Progenitor cell of endocrine pancreas (in vitro differentiated cells): ENCODE results near the gene RFX2. TPM values are rescaled to one million over a fixed set of nuclear protein-coding genes. Genes with fewer than 3 reads are reported as not detected.

Source experiments
- DNase-seq: peaks from one replicate; pipeline ENCODE4 v3.0.0; 2021; ENCODE audit warnings: low spot score; ENCODE audit not compliant: unreplicated experiment
- H3K27ac Mint-ChIP-seq: 2 replicates; pipeline ENCODE4 v1.8.0; 2021; ENCODE audit warnings: mild to moderate bottlenecking, moderate library complexity, mixed read lengths
- H3K27me3 Mint-ChIP-seq: 2 replicates; pipeline ENCODE4 v1.8.0; 2021; ENCODE audit warnings: mixed read lengths
- H3K36me3 Mint-ChIP-seq: 2 replicates; pipeline ENCODE4 v1.8.0; 2022; ENCODE audit warnings: mixed read lengths; ENCODE audit not compliant: insufficient read depth
- H3K4me1 Mint-ChIP-seq: 2 replicates; pipeline ENCODE4 v1.8.0; 2021; ENCODE audit warnings: low read depth, mixed read lengths
- H3K4me3 Mint-ChIP-seq: 2 replicates; pipeline ENCODE4 v1.8.0; 2021; ENCODE audit warnings: low read depth, mild to moderate bottlenecking, moderate library complexity, mixed read lengths
- H3K9me3 Mint-ChIP-seq: 2 replicates; pipeline ENCODE4 v1.8.0; 2021; ENCODE audit warnings: low read depth, mixed read lengths
- total RNA-seq: library from RNA; stranded (reverse); gene quantifications from 2 replicates; pipeline ENCODE4 v1.2.1, GENCODE V29; 2021
- TF ChIP-seq, protein P1 (sequence below): fragments of 200-600 bp; sonication (generic); IDR thresholded peaks from one replicate; pipeline ENCODE4 v1.5.0; 2021; ENCODE audit warnings: antibody characterized with exemption, mild to moderate bottlenecking; ENCODE audit not compliant: unreplicated experiment

Gene RFX2
- total RNA-seq, 1 donor from 2014 or later: 24.2 TPM

- no peak for DNase-seq
- TF ChIP-seq, protein P1, sequence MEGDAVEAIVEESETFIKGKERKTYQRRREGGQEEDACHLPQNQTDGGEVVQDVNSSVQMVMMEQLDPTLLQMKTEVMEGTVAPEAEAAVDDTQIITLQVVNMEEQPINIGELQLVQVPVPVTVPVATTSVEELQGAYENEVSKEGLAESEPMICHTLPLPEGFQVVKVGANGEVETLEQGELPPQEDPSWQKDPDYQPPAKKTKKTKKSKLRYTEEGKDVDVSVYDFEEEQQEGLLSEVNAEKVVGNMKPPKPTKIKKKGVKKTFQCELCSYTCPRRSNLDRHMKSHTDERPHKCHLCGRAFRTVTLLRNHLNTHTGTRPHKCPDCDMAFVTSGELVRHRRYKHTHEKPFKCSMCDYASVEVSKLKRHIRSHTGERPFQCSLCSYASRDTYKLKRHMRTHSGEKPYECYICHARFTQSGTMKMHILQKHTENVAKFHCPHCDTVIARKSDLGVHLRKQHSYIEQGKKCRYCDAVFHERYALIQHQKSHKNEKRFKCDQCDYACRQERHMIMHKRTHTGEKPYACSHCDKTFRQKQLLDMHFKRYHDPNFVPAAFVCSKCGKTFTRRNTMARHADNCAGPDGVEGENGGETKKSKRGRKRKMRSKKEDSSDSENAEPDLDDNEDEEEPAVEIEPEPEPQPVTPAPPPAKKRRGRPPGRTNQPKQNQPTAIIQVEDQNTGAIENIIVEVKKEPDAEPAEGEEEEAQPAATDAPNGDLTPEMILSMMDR: no peak
- Mint-ChIP-seq H3K4me1 (peaks cover 48% of the 10 kb centered on the region), H3K27me3 (no peaks in the 10 kb centered on the region), H3K36me3 (peaks cover 4% of the 10 kb centered on the region), H3K4me3 (no peak overlapping the region), H3K27ac (no peak overlapping the region), H3K9me3 (no peaks in the 10 kb centered on the region)
Observed at GRCh38 chr19:6095760-6096159, 14.5 kb downstream of the RFX2 start.

- Mint-ChIP-seq H3K4me1 (peaks cover 37% of the 10 kb centered on the region), H3K36me3 (peaks cover 3% of the 10 kb centered on the region), H3K27ac (peak overlapping the region; percentile 96), H3K27me3 (no peaks in the 10 kb centered on the region), H3K9me3 (no peaks in the 10 kb centered on the region), H3K4me3 (peak overlapping the region; percentile 54)
- peak; percentile 59 for DNase-seq
- TF ChIP-seq, protein P1: peak; percentile 9
Observed at GRCh38 chr19:6092329-6093286, 17.7 kb downstream of the RFX2 start.

GRCh38 chr19:6091771-6092291 lies 18.5 kb downstream of the RFX2 start:
- no peaks in the 10 kb centered on the region for H3K9me3 Mint-ChIP-seq
- DNase-seq: no peak
- H3K36me3 Mint-ChIP-seq: peaks cover 3% of the 10 kb centered on the region
- H3K4me1 Mint-ChIP-seq: peaks cover 45% of the 10 kb centered on the region
- peak overlapping the region; percentile 54 for H3K4me3 Mint-ChIP-seq
- no peaks in the 10 kb centered on the region for H3K27me3 Mint-ChIP-seq
- peak overlapping the region; percentile 96 for H3K27ac Mint-ChIP-seq
- TF ChIP-seq, protein P1: no peak

- H3K4me1 Mint-ChIP-seq: peaks cover 51% of the 10 kb centered on the region
- H3K9me3 Mint-ChIP-seq: no peaks in the 10 kb centered on the region
- H3K27ac Mint-ChIP-seq: no peak overlapping the region
- TF ChIP-seq, protein P1: no peak
- H3K36me3 Mint-ChIP-seq: peaks cover 1% of the 10 kb centered on the region
- H3K27me3 Mint-ChIP-seq: no peaks in the 10 kb centered on the region
- no peak for DNase-seq
- no peak overlapping the region for H3K4me3 Mint-ChIP-seq
Observed at GRCh38 chr19:6090634-6091033, 19.7 kb downstream of the RFX2 start.

- H3K4me1 Mint-ChIP-seq: peaks cover 46% of the 10 kb centered on the region
- TF ChIP-seq, protein P1: no peak
- no peaks in the 10 kb centered on the region for H3K9me3 Mint-ChIP-seq
- no peaks in the 10 kb centered on the region for H3K36me3 Mint-ChIP-seq
- H3K4me3 Mint-ChIP-seq: no peak overlapping the region
- no peak for DNase-seq
- H3K27ac Mint-ChIP-seq: peak overlapping the region; percentile 99
- no peaks in the 10 kb centered on the region for H3K27me3 Mint-ChIP-seq
Observed at GRCh38 chr19:6088602-6089049, 21.7 kb downstream of the RFX2 start.
